Stomach (tissue), 9 donors: ENCODE measurements around the gene SLC2A8. TPM values are rescaled to one million over a fixed set of nuclear protein-coding genes. Genes with fewer than 3 reads are reported as not detected.

Experiments
- DNase-seq, 2 donors: peaks; one replicate each; pipeline versions ENCODE4 v3.0.0 to v3.0.0-alpha.2; 2013 to 2019
- H3K27ac ChIP-seq, 5 donors: fragments of 200-600 bp in 4 of 5; sonication (generic) in 4 of 5; one replicate each; pipeline ENCODE4 v1.5.1; 2013 to 2019; ENCODE audit warnings: mild to moderate bottlenecking in 1 of 5, moderate library complexity in 1 of 5
- H3K27me3 ChIP-seq, 3 donors: fragments of 200-600 bp; sonication (generic); one replicate each; pipeline ENCODE4 v1.5.1; 2017 to 2019; ENCODE audit warnings: mixed run types in 1 of 3
- H3K36me3 ChIP-seq, 4 donors: fragments of 200-600 bp; sonication (generic); 1 replicate in 3 of 4; 2 replicates in 1 of 4; pipeline ENCODE4 v1.5.1; 2016 to 2019
- H3K4me1 ChIP-seq, 4 donors: fragments of 200-600 bp; sonication (generic); one replicate each; pipeline ENCODE4 v1.5.1; 2016 to 2019
- H3K4me3 ChIP-seq, 4 donors: fragments of 200-600 bp; sonication (generic) in 3 of 4; one replicate each; pipeline ENCODE4 v1.5.1; 2016 to 2019; ENCODE audit warnings: mild to moderate bottlenecking in 1 of 4
- H3K9me3 ChIP-seq, 4 donors: fragments of 200-600 bp; sonication (generic); one replicate each; pipeline ENCODE4 v1.5.1; 2016 to 2019
- CTCF ChIP-seq, 7 experiments: fragments of 450-650 bp in 4 of 7; fragments of 200-600 bp in 3 of 7; sonication (generic) in 3 of 7; IDR thresholded peaks; one replicate each; pipeline ENCODE4 v1.5.1; 2016 to 2019; ENCODE audit warnings: antibody characterized with exemption in 7 of 7, control low read depth in 2 of 7, mild to moderate bottlenecking in 1 of 7
- EP300 ChIP-seq: sonication (generic); formaldehyde crosslinking; IDR thresholded peaks from one replicate; pipeline ENCODE4 v1.6.1; 2017; ENCODE audit warnings: antibody characterized with exemption
- POLR2A ChIP-seq, 4 donors: fragments of 450-650 bp; IDR thresholded peaks; one replicate each; pipeline ENCODE4 v1.6.1; 2016; ENCODE audit warnings: antibody characterized with exemption in 4 of 4, control low read depth in 2 of 4, mild to moderate bottlenecking in 1 of 4, moderate library complexity in 1 of 4
- POLR2AphosphoS5 ChIP-seq, 3 donors: sonication (generic); formaldehyde crosslinking; IDR thresholded peaks; one replicate each; pipeline ENCODE4 v1.6.1; 2016; ENCODE audit warnings: antibody characterized with exemption in 3 of 3
- WGBS, 5 donors: extraction: QIAGEN DNeasy Blood & Tissue Kit in 3 of 5; methylation state at CpG; one replicate each; pipeline versions ENCODE4 v1.1.5 to v1.1.7; 2013 to 2018; 5-methylcytosine and 5-hydroxymethylcytosine counted together
- intact Hi-C: fragments of 100-400 bp; cut with DNase I; formaldehyde crosslinking; loops from one replicate; pipeline ENCODE4 v1.15.1; 2023; ENCODE audit warnings: low total_unique reads
- polyA plus RNA-seq, 3 donors: library from polyadenylated mRNA; stranded (reverse); fragments of 200-250 nt; gene quantifications; one replicate each; pipeline ENCODE4 v1.2.3, GENCODE V29; 2013
- total RNA-seq, 5 donors: library from RNA; depleted of rRNA; stranded (reverse); fragments of >200 nt; gene quantifications; one replicate each; pipeline versions ENCODE4 v1.1.0 to v1.2.3, GENCODE V29; 2014 to 2016
- donor health status: healthy with polysubstance abuse.
- donor health status: Bipolar disorder and iron deficiency.
- donor health status: healthy.

SLC2A8 gene
- total and polyA plus RNA-seq, 8 donors = 4.7 to 36.2 (median 18.0) TPM

- Histone ChIP-seq H3K4me3 (no peak overlapping the region), H3K36me3 (peaks cover 18 to 38% (median 31%) of the 10 kb centered on the region in 4 donors), H3K27ac (no peak overlapping the region), H3K27me3 (no peaks in the 10 kb centered on the region), H3K4me1 (peaks cover 16 to 46% (median 40%) of the 10 kb centered on the region in 4 donors), H3K9me3 (no peaks in the 10 kb centered on the region)
- no peak for TF ChIP-seq EP300
- no peak for TF ChIP-seq POLR2AphosphoS5 (IDR thresholded peaks at IDR 0.05)
- no peak for TF ChIP-seq CTCF (IDR thresholded peaks at IDR 0.05)
- TF ChIP-seq POLR2A (IDR thresholded peaks at IDR 0.05) = no peak
- WGBS, 5 donors = 86 to 95% (median 92%) methylated on average over 2 of the region's 2 CpGs
- DNase-seq = no peak
- intact Hi-C loops = no loop called here
Observed at GRCh38 chr9:127426756-127427155, 29.8 kb downstream of the SLC2A8 start.

- no peak overlapping the region for H3K4me3 ChIP-seq
- peaks cover 23 to 44% (median 40%) of the 10 kb centered on the region in 4 donors for H3K36me3 ChIP-seq
- intact Hi-C loops = no loop called here
- no peak overlapping the region for H3K27ac ChIP-seq
- DNase-seq = no peak
- H3K27me3 ChIP-seq = no peaks in the 10 kb centered on the region
- H3K4me1 ChIP-seq = peaks cover 4 to 30% (median 24%) of the 10 kb centered on the region in 4 donors
- no peak for TF ChIP-seq CTCF (IDR thresholded peaks at IDR 0.05)
- no peak for TF ChIP-seq POLR2AphosphoS5 (IDR thresholded peaks at IDR 0.05)
- no peak for TF ChIP-seq POLR2A (IDR thresholded peaks at IDR 0.05)
- no peak for TF ChIP-seq EP300
- H3K9me3 ChIP-seq = no peaks in the 10 kb centered on the region
- 77 to 90% (median 87%) methylated on average over 3 of the region's 3 CpGs for WGBS, 5 donors
Observed at GRCh38 chr9:127428348-127428747, 31.4 kb downstream of the SLC2A8 start.

- Histone ChIP-seq H3K27ac (no peak overlapping the region), H3K27me3 (no peaks in the 10 kb centered on the region), H3K9me3 (no peaks in the 10 kb centered on the region), H3K4me3 (no peak overlapping the region), H3K4me1 (peaks cover 0 to 22% (median 13%) of the 10 kb centered on the region in 4 donors), H3K36me3 (peaks cover 42 to 65% (median 61%) of the 10 kb centered on the region in 4 donors)
- intact Hi-C loops = no loop called here
- no peak for TF ChIP-seq CTCF (IDR thresholded peaks at IDR 0.05)
- no peak for TF ChIP-seq EP300
- TF ChIP-seq POLR2A (IDR thresholded peaks at IDR 0.05) = no peak
- TF ChIP-seq POLR2AphosphoS5 (IDR thresholded peaks at IDR 0.05) = no peak
- DNase-seq = no peak
- 95 to 97% (median 96%) methylated on average over 8 of the region's 8 CpGs for WGBS, 5 donors
Observed at GRCh38 chr9:127430415-127430814, 33.4 kb downstream of the SLC2A8 start.

GRCh38 chr9:127437497-127438264 lies 40.7 kb downstream of the SLC2A8 start:
- Histone ChIP-seq H3K27ac (no peak overlapping the region), H3K27me3 (no peaks in the 10 kb centered on the region), H3K4me1 (no peaks in the 10 kb centered on the region), H3K36me3 (peaks cover 89 to 100% (median 100%) of the 10 kb centered on the region in 4 donors), H3K9me3 (no peaks in the 10 kb centered on the region), H3K4me3 (no peak overlapping the region)
- 80 to 87% (median 84%) methylated on average over 12 of the region's 12 CpGs for WGBS, 5 donors
- intact Hi-C loops = no loop called here
- TF ChIP-seq POLR2AphosphoS5 (IDR thresholded peaks at IDR 0.05) (no peak), CTCF (IDR thresholded peaks at IDR 0.05) (no peak), EP300 (no peak), POLR2A (IDR thresholded peaks at IDR 0.05) (no peak)
- DNase-seq = no peak
